OCI-LY3 (cell line): ENCODE results near the gene IL4I1.

ENCODE experiments used
- H2AFZ ChIP-seq: fragments of 200-600, 300-600 bp; shearing (Covaris generic); 2 replicates; pipeline ENCODE4 v1.6.0; 2014; ENCODE audit warnings: antibody characterized with exemption, low read depth, low read length
- H3K27ac ChIP-seq: fragments of 200-600, 300-600 bp; sonication (generic); 2 replicates; pipeline ENCODE4 v1.5.1; 2014; ENCODE audit warnings: mild to moderate bottlenecking, low read length, moderate library complexity, mixed read lengths
- H3K27me3 ChIP-seq: fragments of 200-600, 300-600 bp; sonication (generic); 2 replicates; pipeline ENCODE4 v1.6.1; 2014; ENCODE audit warnings: low read depth, low read length, mixed read lengths
- H3K36me3 ChIP-seq: fragments of 200-600, 300-600 bp; sonication (generic); replicated peaks from 2 replicates; pipeline ENCODE3; 2014; ENCODE audit warnings: low read depth, low read length, mixed read lengths
- H3K4me1 ChIP-seq: fragments of 300-600, 200-600 bp; sonication (generic); 2 replicates; pipeline ENCODE4 v1.6.1; 2014; ENCODE audit warnings: low read length, mixed read lengths
- H3K4me2 ChIP-seq: fragments of 200-600, 300-600 bp; sonication (generic); 2 replicates; pipeline ENCODE4 v1.6.1; 2014; ENCODE audit warnings: low read length, mixed read lengths
- H3K4me3 ChIP-seq: fragments of 300-600, 200-600 bp; sonication (generic); 2 replicates; pipeline ENCODE4 v1.5.1; 2014; ENCODE audit warnings: antibody characterized with exemption, mild to moderate bottlenecking, low read length, moderate library complexity
- H3K79me2 ChIP-seq: fragments of 300-600, 200-600 bp; shearing (Covaris generic); 2 replicates; pipeline ENCODE4 v1.6.1; 2014; ENCODE audit warnings: mild to moderate bottlenecking, low read length, mixed read lengths
- H3K9ac ChIP-seq: fragments of 300-600, 200-600 bp; shearing (Covaris generic); 2 replicates; pipeline ENCODE4 v1.6.0; 2014; ENCODE audit warnings: mild to moderate bottlenecking, low read length, moderate library complexity
- H3K9me3 ChIP-seq: fragments of 200-600, 300-600 bp; shearing (Covaris generic); 2 replicates; pipeline ENCODE4 v1.6.1; 2014; ENCODE audit warnings: low read length, mixed read lengths; ENCODE audit not compliant: insufficient read depth
- H4K20me1 ChIP-seq: fragments of 200-600, 300-600 bp; sonication (generic); 2 replicates; pipeline ENCODE4 v1.6.1; 2016; ENCODE audit warnings: low read length, mixed read lengths; ENCODE audit not compliant: insufficient read depth
- CTCF ChIP-seq: fragments of 200-600, 300-600 bp; sonication (generic); IDR thresholded peaks from 2 replicates; pipeline ENCODE4 v1.5.1; 2014; ENCODE audit warnings: antibody characterized with exemption, low read length, low read depth
- EZH2phosphoT487 ChIP-seq: fragments of 200-600 bp; shearing (Covaris generic); IDR thresholded peaks from 2 replicates; pipeline ENCODE4 v1.6.1; 2018; ENCODE audit warnings: antibody characterized with exemption, mixed run types, low read depth

Gene IL4I1

GRCh38 chr19:49912965-49913685 lies 16.4 kb upstream of the IL4I1 start:
- H3K9me3 ChIP-seq: no peaks in the 10 kb centered on the region
- peaks cover 77% of the 10 kb centered on the region for H3K79me2 ChIP-seq
- peak overlapping the region; percentile 3; the same call in 1 of the 2 replicates for H3K9ac ChIP-seq
- peaks cover 80% of the 10 kb centered on the region for H3K4me1 ChIP-seq
- no peak overlapping the region for H2AFZ ChIP-seq
- peaks cover 65% of the 10 kb centered on the region for H3K36me3 ChIP-seq
- TF ChIP-seq CTCF (peak; percentile 54), EZH2phosphoT487 (no peak)
- H3K27ac ChIP-seq: peak overlapping the region; percentile 95
- H3K4me3 ChIP-seq: no peak overlapping the region
- no peaks in the 10 kb centered on the region for H4K20me1 ChIP-seq
- H3K27me3 ChIP-seq: no peaks in the 10 kb centered on the region
- peak overlapping the region; percentile 16; the same call in 1 of the 2 replicates for H3K4me2 ChIP-seq

GRCh38 chr19:49911381-49912145 lies 14.9 kb upstream of the IL4I1 start:
- Histone ChIP-seq H3K9me3 (no peaks in the 10 kb centered on the region), H3K79me2 (peaks cover 72% of the 10 kb centered on the region), H3K4me2 (peak overlapping the region; percentile 75), H3K4me3 (peak overlapping the region; percentile 44), H3K27me3 (no peaks in the 10 kb centered on the region), H3K9ac (peak overlapping the region; percentile 89), H2AFZ (no peak overlapping the region), H3K27ac (peak overlapping the region; percentile 95), H3K4me1 (peaks cover 80% of the 10 kb centered on the region), H3K36me3 (peaks cover 75% of the 10 kb centered on the region), H4K20me1 (no peaks in the 10 kb centered on the region)
- TF ChIP-seq CTCF (no peak), EZH2phosphoT487 (no peak)

GRCh38 chr19:49910179-49910578 lies 13.5 kb upstream of the IL4I1 start:
- peak overlapping the region; percentile 95 for H3K27ac ChIP-seq
- peaks cover 91% of the 10 kb centered on the region for H3K4me1 ChIP-seq
- no peak overlapping the region for H3K4me3 ChIP-seq
- H3K27me3 ChIP-seq: no peaks in the 10 kb centered on the region
- no peak overlapping the region for H2AFZ ChIP-seq
- peaks cover 75% of the 10 kb centered on the region for H3K36me3 ChIP-seq
- TF ChIP-seq EZH2phosphoT487 (no peak), CTCF (no peak)
- H4K20me1 ChIP-seq: no peaks in the 10 kb centered on the region
- H3K4me2 ChIP-seq: peak overlapping the region; percentile 75
- no peaks in the 10 kb centered on the region for H3K9me3 ChIP-seq
- H3K9ac ChIP-seq: peak overlapping the region; percentile 27; the same call in 1 of the 2 replicates
- H3K79me2 ChIP-seq: peaks cover 64% of the 10 kb centered on the region
